Measurements from ENCODE around the gene FAM43A.

DNA sequence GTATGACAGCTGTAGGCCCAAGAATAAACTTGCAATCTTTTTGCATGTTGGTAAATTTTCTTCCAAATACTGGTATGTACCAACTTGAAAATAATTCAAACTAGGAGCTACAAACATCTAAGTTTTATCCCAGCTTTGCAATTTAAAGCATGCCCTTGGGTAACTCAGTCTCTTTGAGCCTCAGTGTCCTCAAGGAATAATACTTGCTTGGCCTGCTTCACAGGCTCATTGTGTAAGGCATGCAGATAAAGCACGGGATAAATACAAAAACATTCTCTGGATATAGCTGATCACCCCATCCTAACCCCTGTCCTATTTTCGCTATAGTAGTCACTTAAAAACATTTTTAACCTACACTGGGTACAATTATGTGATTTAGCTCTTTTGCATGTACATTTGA lies 42.9 kb upstream of the FAM43A start:
- TF ChIP-seq CTCF (IDR thresholded peaks at IDR 0.05; ENCODE audit: poor library complexity) (no peak), EZH2phosphoT487 (IDR thresholded peaks at IDR 0.05; ENCODE audit: low read depth, severe bottlenecking, unreplicated experiment) (no peak)

Measured in hepatocyte (in vitro differentiated cells).